ENCODE results near the gene URAD.
"Not testable (repeated sequence)": the region's sequence is repeated elsewhere in the genome, so short reads cannot be mapped to it uniquely, and the experiment has no call there.

The URAD gene

GRCh38 chr13:27988520-27988919, at the start of gene URAD:
Gene URAD (minus strand): TSS chr13:27988693. CDS start chr13:27988637, 56 bp downstream.
- DNase-seq, result no peak

GRCh38 chr13:28037399-28037798, 48.9 kb upstream of the URAD start:
- DNase-seq, result peak; percentile 23

DNA sequence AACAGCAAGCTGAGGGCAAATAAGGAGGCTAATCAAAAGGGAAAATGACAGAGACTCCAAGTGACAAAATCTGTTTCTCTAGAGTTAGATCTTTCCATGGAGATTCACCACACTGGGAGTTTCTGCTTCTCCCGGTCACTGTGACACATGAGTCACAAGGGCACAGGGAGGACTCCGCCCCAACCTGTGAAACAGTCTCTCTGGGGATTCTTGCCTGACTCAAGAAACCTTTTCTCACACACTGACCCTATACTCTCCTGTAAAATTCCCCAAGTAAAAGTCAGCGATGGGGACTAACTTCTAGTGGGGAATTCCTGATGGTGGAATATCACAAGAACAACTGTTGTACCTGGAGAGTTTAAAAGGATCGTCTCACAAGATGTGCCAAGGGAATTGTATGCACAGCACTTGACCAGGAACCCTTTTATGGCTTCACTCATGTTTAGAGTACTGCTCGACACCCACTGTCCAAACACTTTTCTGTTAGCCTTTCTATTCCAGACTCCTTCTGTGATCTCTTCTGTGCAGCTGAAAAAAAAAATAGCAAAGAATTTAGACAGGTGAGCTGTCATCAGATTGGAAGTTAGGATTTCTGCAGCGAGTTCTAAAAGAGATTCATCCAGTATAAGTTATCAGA, 46.8 kb upstream of the URAD start:
- DNase-seq, result no peak

DNA sequence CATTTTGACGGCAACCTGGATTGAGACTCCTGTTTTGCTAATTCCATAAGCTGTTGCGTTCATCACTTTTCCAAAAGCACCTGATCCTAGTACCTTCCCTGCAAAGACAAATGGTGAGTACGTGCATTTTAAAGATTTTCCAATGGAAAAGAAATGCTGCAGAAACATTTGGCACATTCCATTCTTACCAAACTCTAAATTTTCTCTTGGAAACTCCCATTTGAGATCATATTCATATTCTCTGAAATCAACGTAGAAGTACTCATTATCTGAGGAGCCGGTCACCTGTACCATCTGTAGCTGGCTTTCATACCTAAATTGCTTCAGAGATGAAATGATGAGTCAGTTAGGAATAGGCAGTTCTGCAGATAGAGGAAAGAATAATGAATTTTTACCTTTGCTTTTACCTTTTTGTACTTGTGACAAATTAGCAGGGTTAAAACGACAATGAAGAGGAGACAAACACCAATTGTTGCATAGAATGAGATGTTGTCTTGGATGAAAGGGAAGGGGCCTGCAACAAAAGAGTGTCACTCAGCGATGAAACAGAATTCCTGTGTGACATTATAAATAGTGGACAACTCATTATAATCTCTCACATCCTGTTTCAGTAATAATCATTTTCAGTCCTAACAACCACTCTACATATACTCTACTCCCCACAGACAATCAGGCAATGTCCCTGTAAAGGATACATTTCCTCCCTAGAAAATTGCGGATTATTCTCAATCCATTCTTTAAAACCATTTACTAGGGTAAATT, 45.6 kb upstream of the URAD start:
- DNase-seq, result no peak

DNA sequence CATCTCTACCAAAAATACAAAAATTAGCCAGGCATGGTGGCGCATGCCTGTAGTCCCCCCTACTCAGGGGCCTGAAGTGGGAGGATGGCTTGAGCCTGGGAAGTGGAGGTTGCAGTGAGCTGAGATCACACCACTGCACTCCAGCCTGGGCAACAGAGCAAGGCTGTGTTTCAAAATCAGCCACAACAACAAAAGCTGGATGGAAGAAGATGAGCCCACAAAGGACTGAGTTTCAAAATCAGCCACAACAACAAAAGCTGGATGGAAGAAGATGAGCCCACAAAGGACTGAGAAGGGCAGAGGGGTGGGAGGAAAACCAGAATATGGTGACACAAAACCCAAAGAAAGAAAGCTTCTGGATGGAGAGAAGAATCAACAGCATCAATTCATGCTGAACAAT, 43.9 kb upstream of the URAD start:
- DNase-seq, result not testable (repeated sequence)

DNA sequence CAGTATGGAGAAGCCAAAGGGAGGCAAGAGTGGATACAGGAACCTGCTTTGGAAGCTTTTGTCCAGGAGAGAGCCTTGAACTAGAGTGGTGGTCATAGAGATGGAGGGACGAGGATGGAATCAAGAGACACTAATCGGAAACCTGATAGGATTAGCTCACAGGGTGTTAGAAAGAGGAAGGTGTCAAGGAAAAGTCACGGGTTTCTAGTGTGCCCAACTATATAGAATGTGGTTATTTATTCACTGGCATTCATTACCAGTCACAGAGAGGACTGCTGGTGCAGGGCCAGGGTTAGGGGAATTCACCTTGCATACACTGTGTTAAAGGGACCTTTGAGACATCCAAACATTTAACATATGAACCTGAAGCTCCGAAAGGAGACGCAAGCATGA, 43.4 kb upstream of the URAD start:
- no peak for DNase-seq

DNA sequence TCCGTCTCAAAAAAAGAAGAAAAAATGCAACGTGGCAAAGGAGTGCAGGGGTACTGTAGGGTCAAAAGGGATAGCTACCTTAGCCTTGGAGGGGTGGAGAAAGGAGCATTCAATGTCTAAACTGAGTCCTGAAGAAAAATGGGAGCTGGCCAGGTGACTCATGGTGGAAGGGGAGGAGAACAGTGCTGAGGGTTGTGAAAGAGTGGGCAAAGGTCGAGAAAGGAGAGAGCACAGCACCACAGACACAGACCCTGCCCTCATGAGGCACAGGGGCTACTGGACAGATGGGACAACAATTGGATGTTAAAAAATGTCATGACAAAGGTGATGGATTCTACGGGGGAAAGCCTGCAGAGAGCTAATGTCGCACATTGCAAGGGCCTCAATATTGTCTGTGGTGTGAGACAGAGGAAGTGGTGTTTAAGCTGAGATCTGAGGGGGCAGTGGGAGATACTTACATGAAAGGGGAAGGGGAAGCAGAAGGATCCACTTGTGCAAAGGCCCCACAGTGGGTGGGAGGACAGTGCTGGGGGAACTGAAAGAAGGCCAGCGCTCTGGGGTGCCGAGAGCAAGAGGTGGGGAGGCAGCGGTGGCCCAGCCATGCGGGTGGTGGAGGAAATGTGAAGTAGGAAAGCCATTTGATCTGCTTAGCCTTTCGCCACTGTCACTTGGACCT, 42.9 kb upstream of the URAD start:
- no peak for DNase-seq

DNA sequence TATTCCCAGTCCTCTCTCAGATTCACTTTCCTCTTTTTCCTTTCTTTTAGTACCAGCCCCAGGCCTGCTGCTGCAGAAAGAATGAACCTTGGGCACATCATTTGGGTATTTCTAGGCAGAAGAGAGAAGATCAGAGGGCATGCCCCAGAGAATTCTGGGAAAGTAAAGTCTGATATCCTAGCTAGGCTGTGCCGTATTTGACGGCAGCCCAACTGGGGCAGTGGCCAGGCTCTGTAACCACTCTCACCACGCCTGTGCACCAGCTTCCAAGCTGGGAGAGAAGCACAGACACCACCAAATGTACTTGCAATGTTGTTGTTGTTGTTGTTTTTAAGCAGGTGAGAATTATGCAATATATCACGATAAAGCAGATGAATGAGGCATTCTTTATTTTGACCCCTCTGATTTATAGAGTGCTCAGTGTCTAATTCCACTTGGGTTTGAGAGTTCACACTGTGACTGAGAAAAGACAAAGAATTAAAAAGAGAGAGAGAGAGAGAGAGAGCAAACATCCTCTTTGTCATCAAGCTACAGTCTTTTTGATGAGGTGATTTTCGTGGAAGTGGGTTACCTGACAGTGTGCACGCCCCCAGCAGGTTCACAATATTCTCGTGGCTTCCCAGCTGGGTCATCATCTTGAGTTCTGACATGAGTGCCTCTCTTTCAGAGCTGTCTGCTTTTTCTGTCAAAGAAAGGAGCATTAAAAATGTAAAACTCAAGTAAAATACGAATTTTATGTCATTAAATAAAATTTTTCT, 39.3 kb upstream of the URAD start:
- no peak for DNase-seq

- no peak for DNase-seq
Observed at GRCh38 chr13:28027071-28027470, 38.6 kb upstream of the URAD start.

DNA sequence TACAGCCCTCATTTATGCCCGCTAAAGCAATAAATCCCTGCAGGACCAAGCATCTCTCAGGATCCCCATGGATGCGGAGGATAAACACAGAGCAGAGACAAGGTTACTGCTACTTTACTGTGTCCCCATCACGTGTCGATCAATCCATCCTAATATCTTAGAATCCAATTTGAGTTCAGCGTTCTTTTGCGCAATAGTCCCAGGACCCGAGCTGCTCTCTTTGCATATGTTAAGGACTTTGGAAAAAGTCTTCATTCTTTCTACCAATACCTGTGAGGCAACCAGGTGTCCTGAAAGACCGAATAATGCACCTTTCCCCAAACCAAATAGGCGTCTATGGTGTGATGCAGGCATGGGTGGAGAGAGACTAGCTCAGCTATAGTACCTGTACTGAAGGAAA, 38.0 kb upstream of the URAD start:
- no peak for DNase-seq

- no peak for DNase-seq
Observed at GRCh38 chr13:28022848-28023518, 34.5 kb upstream of the URAD start.

GRCh38 chr13:28014301-28014700, 25.8 kb upstream of the URAD start:
- no peak for DNase-seq

DNA sequence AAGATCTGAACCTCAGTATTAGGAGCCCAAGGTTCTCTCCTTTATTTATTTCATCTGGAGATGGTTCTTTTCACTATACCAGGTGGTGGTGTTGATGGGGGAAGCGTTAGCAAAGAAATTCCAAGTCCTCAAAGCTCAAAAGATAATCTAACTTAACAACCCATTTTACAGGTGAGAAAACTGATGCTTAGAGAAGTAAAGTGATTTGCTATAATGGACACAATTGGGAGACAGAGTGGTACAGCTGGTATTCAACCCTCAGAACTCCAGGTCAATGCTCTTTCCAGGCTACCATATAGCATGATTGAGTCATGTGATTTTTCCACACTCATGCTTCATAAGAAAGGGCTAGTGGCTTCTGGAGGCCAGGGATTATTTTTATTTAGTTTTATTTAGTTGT, 25.0 kb upstream of the URAD start:
- DNase-seq, result no peak

DNA sequence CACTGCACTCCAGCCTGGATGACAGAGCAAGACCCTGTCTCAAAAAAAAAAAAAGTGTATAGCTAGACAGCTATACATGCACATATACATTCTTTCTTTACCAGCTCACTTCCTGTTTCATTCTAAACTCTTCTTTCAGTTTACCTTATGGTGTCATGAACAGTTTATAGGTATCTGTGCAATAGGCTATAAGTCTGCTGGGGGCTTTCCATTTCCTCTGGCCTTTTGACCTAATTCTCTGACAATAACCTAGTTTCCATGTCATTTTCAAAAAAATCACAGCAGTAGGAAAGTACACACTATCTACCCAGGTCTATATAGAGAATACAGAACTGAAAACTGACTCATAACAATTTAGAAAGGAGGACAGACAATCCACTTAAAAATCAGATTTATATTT, 24.4 kb upstream of the URAD start:
- no peak for DNase-seq

GRCh38 chr13:28012383-28012782, 23.9 kb upstream of the URAD start:
- DNase-seq, result no peak

DNA sequence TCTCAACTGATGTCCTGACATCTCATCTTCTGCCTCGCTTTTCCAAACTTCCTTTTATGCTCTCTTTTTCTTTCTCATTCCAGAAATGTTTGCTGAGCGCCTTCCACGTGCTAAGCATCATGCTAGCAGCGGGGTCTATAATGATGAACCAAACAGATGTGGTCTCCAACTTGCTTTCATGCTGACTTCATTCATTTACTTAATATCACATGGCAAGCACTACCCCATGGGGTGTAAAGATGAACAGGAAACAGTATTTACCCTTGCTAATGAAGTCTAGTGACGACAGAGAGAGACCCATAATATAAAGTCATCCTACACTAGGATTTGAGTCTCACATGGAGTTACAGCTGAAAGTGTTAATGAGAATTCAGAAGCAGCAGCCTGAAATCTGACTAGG, 21.6 kb upstream of the URAD start:
- DNase-seq, result no peak

DNA sequence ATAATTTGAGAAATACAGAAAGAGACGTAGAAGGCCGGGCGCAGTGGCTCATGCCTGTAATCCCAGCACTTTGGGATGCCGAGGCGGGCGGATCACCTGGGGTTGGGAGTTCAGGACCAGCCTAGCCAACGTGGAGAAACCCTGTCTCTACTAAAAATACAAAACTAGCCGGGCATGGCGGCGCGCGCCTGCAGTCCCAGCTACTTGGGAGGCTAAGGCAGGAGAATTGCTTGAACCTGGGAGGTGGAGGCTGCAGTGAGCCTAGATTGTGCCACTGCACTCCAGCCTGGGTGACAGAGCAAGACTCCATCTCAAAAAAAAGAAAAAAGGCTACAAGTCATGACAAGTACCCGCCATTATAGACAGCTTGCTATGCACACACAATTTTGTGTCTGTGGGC, 16.5 kb upstream of the URAD start:
- not testable (repeated sequence) for DNase-seq

- DNase-seq, result no peak
Observed at GRCh38 chr13:28002886-28003698, 14.6 kb upstream of the URAD start.

- no peak for DNase-seq
Observed at GRCh38 chr13:28001837-28002473, 13.5 kb upstream of the URAD start.

DNA sequence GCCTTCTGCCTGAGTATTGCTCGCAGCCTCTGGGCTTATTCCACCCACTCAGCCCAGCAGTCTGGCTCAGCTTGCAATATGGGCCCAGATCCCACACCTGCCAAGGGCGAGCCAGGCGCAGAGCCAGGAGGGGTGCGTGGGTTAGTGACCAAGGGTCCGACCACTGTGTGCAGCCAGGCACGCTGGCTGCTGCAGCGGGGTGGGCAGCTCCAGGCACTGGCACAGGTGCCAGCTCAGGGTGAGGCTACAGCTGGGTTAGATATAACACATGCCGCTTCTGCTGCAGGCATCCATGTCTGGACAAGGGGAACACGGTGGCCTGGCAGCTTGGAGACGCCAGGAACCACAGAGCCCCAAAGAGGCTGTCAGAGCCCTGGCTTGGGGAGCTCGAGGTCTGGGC, 12.6 kb upstream of the URAD start:
- DNase-seq, result no peak

GRCh38 chr13:28000567-28000966, 12.1 kb upstream of the URAD start:
- DNase-seq, result no peak

Measured in stimulated activated CD8-positive, alpha-beta memory T cell treated with anti-CD3 and anti-CD28 coated beads, Interleukin-4, amount 100 ng/mL, for 48 hours (primary cell).